Breast epithelium (tissue), 4 donors: ENCODE data around the gene TMEM41B. TPM values are rescaled to one million over a fixed set of nuclear protein-coding genes. Genes with fewer than 3 reads are reported as not detected.

Experiments used
- DNase-seq, 2 donors: peaks; one replicate each; pipeline ENCODE4 v3.0.0-alpha.2; 2019; ENCODE audit warnings: low spot score in 2 of 2
- H3K27ac ChIP-seq, 2 donors: fragments of 200-600 bp; sonication (generic) in 1 of 2; one replicate each; pipeline ENCODE4 v1.5.1; 2016 to 2019; ENCODE audit warnings: mild to moderate bottlenecking in 1 of 2
- H3K27me3 ChIP-seq, 2 donors: fragments of 200-600 bp; sonication (generic) in 1 of 2; one replicate each; pipeline versions ENCODE4 v1.5.1 to v1.6.0; 2017 to 2019; ENCODE audit warnings: control low read depth in 1 of 2, mild to moderate bottlenecking in 1 of 2
- H3K36me3 ChIP-seq: fragments of 200-600 bp; one replicate; pipeline ENCODE4 v1.5.1; 2019
- H3K4me1 ChIP-seq, 2 donors: fragments of 200-600 bp; sonication (generic); one replicate each; pipeline ENCODE4 v1.5.1; 2016 to 2019; ENCODE audit warnings: control low read depth in 1 of 2
- H3K4me3 ChIP-seq, 3 donors: fragments of 200-600 bp; sonication (generic); 1 replicate in 2 of 3; 2 replicates in 1 of 3; pipeline ENCODE4 v1.5.1; 2016 to 2019; ENCODE audit warnings: mild to moderate bottlenecking in 3 of 3, moderate library complexity in 2 of 3
- H3K9me3 ChIP-seq, 2 donors: fragments of 200-600 bp; sonication (generic) in 1 of 2; one replicate each; pipeline ENCODE4 v1.5.1; 2016 to 2019; ENCODE audit warnings: control low read depth in 1 of 2
- POLR2A ChIP-seq: fragments of 450-650 bp; IDR thresholded peaks from one replicate; pipeline ENCODE4 v1.6.1; 2016; ENCODE audit warnings: antibody characterized with exemption, mild to moderate bottlenecking, moderate library complexity
- POLR2AphosphoS5 ChIP-seq, 3 donors: sonication (generic); formaldehyde crosslinking; IDR thresholded peaks; one replicate each; pipeline ENCODE4 v1.6.1; 2017; ENCODE audit warnings: antibody characterized with exemption in 3 of 3
- intact Hi-C: fragments of 100-400 bp; cut with DNase I; formaldehyde crosslinking; loops from one replicate; pipeline ENCODE4 v1.15.1; 2023; ENCODE audit warnings: low total_unique reads
- total RNA-seq, 3 donors: library from RNA; depleted of rRNA; stranded (reverse); fragments of >200 nt; gene quantifications; one replicate each; pipeline ENCODE4 v1.1.0, GENCODE V29; 2016
- TF ChIP-seq, protein P1 (sequence below), 3 donors: fragments of 450-650 bp; IDR thresholded peaks; one replicate each; pipeline ENCODE4 v1.5.1; 2016 to 2017; ENCODE audit warnings: antibody characterized with exemption in 3 of 3, mild to moderate bottlenecking in 3 of 3, moderate library complexity in 3 of 3

The TMEM41B gene
- total RNA-seq, 3 donors from 2014 or later, result 19.2 to 42.3 (median 38.0) TPM

DNA sequence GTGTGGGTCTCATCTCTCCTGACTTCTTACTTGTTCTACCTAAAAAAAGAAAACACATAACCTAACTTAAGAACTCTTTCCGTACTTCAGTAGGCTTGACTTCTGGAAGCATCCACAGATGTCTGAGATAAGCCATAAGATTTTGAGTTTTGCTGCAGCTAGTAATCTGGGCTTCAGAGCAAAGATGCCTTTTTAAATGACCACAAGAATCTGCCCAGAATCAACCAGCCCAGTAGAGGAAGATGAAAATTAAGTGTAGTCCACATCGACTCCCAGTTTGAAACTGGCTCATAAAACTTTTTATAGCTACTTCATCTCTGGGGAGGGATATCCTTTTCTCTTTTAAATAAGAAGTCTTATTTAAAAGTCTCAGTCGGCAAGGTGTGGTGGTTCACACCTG lies 60.0 kb downstream of the TMEM41B start:
- Histone ChIP-seq H3K36me3 (no peaks in the 10 kb centered on the region), H3K4me3 (no peak overlapping the region), H3K9me3 (no peaks in the 10 kb centered on the region), H3K27me3 (no peaks in the 10 kb centered on the region), H3K27ac (no peak overlapping the region), H3K4me1 (no peaks in the 10 kb centered on the region)
- TF ChIP-seq POLR2AphosphoS5 (IDR thresholded peaks at IDR 0.05) (no peak), POLR2A (no peak)
- TF ChIP-seq, protein P1, sequence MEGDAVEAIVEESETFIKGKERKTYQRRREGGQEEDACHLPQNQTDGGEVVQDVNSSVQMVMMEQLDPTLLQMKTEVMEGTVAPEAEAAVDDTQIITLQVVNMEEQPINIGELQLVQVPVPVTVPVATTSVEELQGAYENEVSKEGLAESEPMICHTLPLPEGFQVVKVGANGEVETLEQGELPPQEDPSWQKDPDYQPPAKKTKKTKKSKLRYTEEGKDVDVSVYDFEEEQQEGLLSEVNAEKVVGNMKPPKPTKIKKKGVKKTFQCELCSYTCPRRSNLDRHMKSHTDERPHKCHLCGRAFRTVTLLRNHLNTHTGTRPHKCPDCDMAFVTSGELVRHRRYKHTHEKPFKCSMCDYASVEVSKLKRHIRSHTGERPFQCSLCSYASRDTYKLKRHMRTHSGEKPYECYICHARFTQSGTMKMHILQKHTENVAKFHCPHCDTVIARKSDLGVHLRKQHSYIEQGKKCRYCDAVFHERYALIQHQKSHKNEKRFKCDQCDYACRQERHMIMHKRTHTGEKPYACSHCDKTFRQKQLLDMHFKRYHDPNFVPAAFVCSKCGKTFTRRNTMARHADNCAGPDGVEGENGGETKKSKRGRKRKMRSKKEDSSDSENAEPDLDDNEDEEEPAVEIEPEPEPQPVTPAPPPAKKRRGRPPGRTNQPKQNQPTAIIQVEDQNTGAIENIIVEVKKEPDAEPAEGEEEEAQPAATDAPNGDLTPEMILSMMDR (IDR thresholded peaks at IDR 0.05), result no peak
- intact Hi-C loops, result loop anchor here (5.0 kb wide), 1 partner anchor 982 kb away; no protein-coding TSS in a partner anchor
- no peak for DNase-seq

DNA sequence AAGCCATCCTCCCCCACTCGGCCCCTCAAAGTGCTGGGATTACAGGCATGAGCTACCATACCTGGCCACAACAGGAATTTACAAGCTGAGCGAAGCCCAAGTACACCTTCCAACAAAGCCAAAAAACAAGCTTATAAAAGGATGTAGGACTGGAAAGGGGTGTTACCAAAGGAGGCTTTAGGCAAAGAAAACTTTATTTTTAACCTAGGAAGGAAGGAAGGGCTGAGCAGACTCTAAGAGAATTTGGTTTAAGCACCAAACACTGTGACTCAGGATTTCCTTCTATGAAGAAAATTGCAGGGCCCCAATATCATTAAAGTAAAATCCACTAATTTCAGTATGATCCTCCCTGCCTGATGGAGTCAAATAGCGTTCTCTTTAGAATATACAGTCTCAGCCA lies 61.3 kb downstream of the TMEM41B start:
- no peak for TF ChIP-seq POLR2AphosphoS5 (IDR thresholded peaks at IDR 0.05)
- no peak for TF ChIP-seq POLR2A
- TF ChIP-seq, protein P1 (IDR thresholded peaks at IDR 0.05), result no peak
- H3K9me3 ChIP-seq, result no peaks in the 10 kb centered on the region
- no peak overlapping the region for H3K4me3 ChIP-seq
- no peaks in the 10 kb centered on the region for H3K27me3 ChIP-seq
- no peaks in the 10 kb centered on the region for H3K4me1 ChIP-seq
- H3K36me3 ChIP-seq, result no peaks in the 10 kb centered on the region
- intact Hi-C loops, result loop anchor here (5.0 kb wide), 1 partner anchor 981 kb away; no protein-coding TSS in a partner anchor
- no peak for DNase-seq
- H3K27ac ChIP-seq, result peak overlapping the region in 1 of 2 donors; percentile 19

- H3K4me3 ChIP-seq, result no peak overlapping the region
Measured at GRCh38 chr11:9251311-9251710, 63.1 kb downstream of the TMEM41B start.

DNA sequence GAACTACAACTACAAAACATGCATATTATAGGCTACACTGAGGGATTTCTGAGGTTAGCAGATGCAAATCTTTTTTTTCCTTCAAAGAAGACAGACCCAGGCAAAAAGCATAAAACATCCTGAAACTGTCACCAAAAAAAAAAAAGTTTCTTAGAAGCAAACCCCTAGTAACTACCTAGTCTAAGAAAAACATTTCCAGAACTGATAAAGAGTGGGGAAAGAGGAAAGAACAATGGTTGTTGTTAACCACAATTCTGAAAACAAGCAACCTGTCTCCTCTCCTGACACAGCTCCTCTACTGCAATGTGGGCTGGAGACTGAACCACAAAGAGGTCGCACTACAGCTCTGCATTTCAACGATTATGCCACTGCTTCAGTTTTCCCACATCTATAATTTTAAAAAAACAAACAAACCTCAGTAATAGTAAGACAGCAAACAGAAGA lies 64.2 kb downstream of the TMEM41B start:
- Histone ChIP-seq H3K4me3 (no peak overlapping the region), H3K36me3 (no peaks in the 10 kb centered on the region), H3K27ac (no peak overlapping the region), H3K9me3 (no peaks in the 10 kb centered on the region), H3K27me3 (no peaks in the 10 kb centered on the region), H3K4me1 (no peaks in the 10 kb centered on the region)
- intact Hi-C loops, result loop anchor here (5.0 kb wide), 1 partner anchor 978 kb away; no protein-coding TSS in a partner anchor
- DNase-seq, result no peak
- TF ChIP-seq POLR2AphosphoS5 (IDR thresholded peaks at IDR 0.05), result no peak
- no peak for TF ChIP-seq POLR2A
- TF ChIP-seq, protein P1 (IDR thresholded peaks at IDR 0.05), result no peak

More at GRCh38 chr11:9251311-9251710, 63.1 kb downstream of the TMEM41B start:
- intact Hi-C loops, result loop anchor here (5.0 kb wide), 1 partner anchor 979 kb away; no protein-coding TSS in a partner anchor
- TF ChIP-seq, protein P1 (IDR thresholded peaks at IDR 0.05), result no peak
- TF ChIP-seq POLR2A (no peak), POLR2AphosphoS5 (IDR thresholded peaks at IDR 0.05) (no peak)
- Histone ChIP-seq H3K27me3 (no peaks in the 10 kb centered on the region), H3K36me3 (no peaks in the 10 kb centered on the region), H3K9me3 (no peaks in the 10 kb centered on the region), H3K4me1 (no peaks in the 10 kb centered on the region), H3K27ac (no peak overlapping the region)
- DNase-seq, result no peak

DNA sequence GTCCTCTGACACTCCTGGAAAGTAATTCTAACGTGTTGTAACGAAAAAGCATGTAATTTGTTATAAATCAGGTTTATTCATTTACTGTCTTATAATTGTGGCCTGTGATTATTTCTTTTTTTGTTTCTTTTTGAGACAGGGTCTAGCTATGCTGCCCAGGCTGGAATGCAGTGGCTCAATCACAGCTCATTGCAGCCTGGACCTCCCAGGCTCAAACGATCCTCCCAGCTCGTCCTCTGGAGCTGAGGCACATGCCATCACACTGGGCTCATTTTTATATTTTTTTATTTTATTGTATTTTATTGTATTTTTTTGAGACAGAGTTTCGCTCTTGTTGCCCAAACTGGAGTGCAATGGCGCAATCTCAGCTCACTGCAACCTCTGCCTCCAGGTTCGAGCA lies 65.1 kb downstream of the TMEM41B start:
- Histone ChIP-seq H3K27ac (no peak overlapping the region), H3K4me1 (no peaks in the 10 kb centered on the region), H3K36me3 (no peaks in the 10 kb centered on the region), H3K4me3 (no peak overlapping the region), H3K27me3 (no peaks in the 10 kb centered on the region), H3K9me3 (no peaks in the 10 kb centered on the region)
- intact Hi-C loops, result no loop called here
- DNase-seq, result no peak
- TF ChIP-seq POLR2AphosphoS5 (IDR thresholded peaks at IDR 0.05) (no peak), POLR2A (no peak)
